ENCODE results near the gene HGFAC. TPM values are rescaled to one million over a fixed set of nuclear protein-coding genes. Genes with fewer than 3 reads are reported as not detected.
A peak's percentile ranks its signal among the peaks of the same experiment; 100 is the strongest.

The HGFAC gene
- total RNA-seq, 1 experiment from 2014 or later, result 0.37 TPM

DNA sequence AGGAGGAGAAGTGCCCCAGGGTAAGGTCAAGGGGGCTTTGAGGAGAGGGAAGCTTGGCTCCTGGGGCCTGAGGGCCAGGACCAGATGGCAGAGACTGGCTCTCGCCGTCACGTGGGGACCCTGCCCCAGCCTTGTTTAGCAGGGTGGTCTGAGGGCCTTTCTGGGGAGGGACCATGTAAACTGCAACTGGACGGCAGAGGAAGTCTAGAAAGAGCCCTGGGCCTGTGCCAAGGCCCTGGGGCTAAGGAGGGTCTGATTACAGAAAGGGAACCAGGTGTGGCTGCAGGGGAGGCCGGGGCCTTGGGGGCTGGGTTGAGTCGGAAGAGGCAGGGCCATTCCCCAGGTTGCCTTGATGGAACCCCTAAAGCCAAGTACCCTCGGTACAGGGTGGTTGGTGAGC, 1.8 kb upstream of the HGFAC start:
- Histone ChIP-seq H3K79me2 (ENCODE audit: insufficient read depth, low read length) (no peaks in the 10 kb centered on the region), H3K79me1 (ENCODE audit: insufficient read depth, low read depth, low read length, poor library complexity, severe bottlenecking) (no peaks in the 10 kb centered on the region), H4K8ac (replicated peaks; ENCODE audit: insufficient read length, low read depth, low read length) (no peak overlapping the region), H3K23me2 (ENCODE audit: insufficient read length, low read depth, low read length, poor library complexity, severe bottlenecking) (no peaks in the 10 kb centered on the region), H2BK5ac (ENCODE audit: insufficient read length, low read length) (no peak overlapping the region), H4K20me1 (ENCODE audit: control insufficient read depth, insufficient read depth, insufficient read length) (no peaks in the 10 kb centered on the region), H4K91ac (ENCODE audit: insufficient read length, low read depth, low read length) (no peak overlapping the region), H3K23ac (ENCODE audit: insufficient read length, low read depth, low read length) (no peak overlapping the region), H3K18ac (ENCODE audit: insufficient read length, low read depth, low read length) (no peak overlapping the region), H3K27ac (ENCODE audit: insufficient read length, low read depth, low read length) (no peak overlapping the region), H3K9ac (ENCODE audit: extremely low read depth, insufficient read length, low read length) (no peak overlapping the region), H3K4me2 (ENCODE audit: insufficient read depth, insufficient read length, low read length) (no peak overlapping the region), H4K5ac (ENCODE audit: insufficient read length, low read depth, low read length) (no peak overlapping the region), H2BK12ac (ENCODE audit: insufficient read length, low read depth, low read length) (no peak overlapping the region), H2BK20ac (ENCODE audit: low read depth, low read length, poor library complexity, severe bottlenecking) (no peak overlapping the region), H2BK15ac (ENCODE audit: low read depth, low read length) (no peak overlapping the region), H3K4ac (ENCODE audit: low read depth, low read length) (no peak overlapping the region), H3K9me3 (ENCODE audit: control insufficient read depth, low read depth, low read length) (no peaks in the 10 kb centered on the region), H2AK5ac (ENCODE audit: insufficient read length, low read length) (no peak overlapping the region), H3K56ac (ENCODE audit: insufficient read length, low read depth, low read length) (no peak overlapping the region), H3K14ac (ENCODE audit: insufficient read depth, low read length) (no peak overlapping the region), H2BK120ac (ENCODE audit: low read depth, low read length, poor library complexity, severe bottlenecking) (no peak overlapping the region), H3K4me1 (ENCODE audit: insufficient read depth, low read length) (no peaks in the 10 kb centered on the region), H2AFZ (ENCODE audit: low read length) (no peak overlapping the region), H3K27me3 (ENCODE audit: insufficient read depth, low read length) (no peaks in the 10 kb centered on the region), H3T11ph (ENCODE audit: low read length) (no peak overlapping the region)
- no peak for DNase-seq
- Mint-ChIP-seq H3K27ac (peak overlapping the region in 1 of 3 experiments; percentile 85; a peak in 1 of 7 replicates), H3K9me3 (no peaks in the 10 kb centered on the region), H3K27me3 (ENCODE audit: low read depth) (no peaks in the 10 kb centered on the region; the same call in 1 of the 2 replicates), H3K36me3 (ENCODE audit: insufficient read depth in 1 of 3, low read depth in 3 of 3) (no peaks in the 10 kb centered on the region), H3K4me3 (no peak overlapping the region), H3K4me1 (peaks cover 0 to 8% of the 10 kb centered on the region in 2 experiments; a peak in 1 of 4 replicates)
- no CpG with 5 or more reads among the region's 7 CpGs for WGBS (ENCODE audit: extremely low coverage, insufficient read length, low lambda C conversion rate)
- TF ChIP-seq, protein P1, sequence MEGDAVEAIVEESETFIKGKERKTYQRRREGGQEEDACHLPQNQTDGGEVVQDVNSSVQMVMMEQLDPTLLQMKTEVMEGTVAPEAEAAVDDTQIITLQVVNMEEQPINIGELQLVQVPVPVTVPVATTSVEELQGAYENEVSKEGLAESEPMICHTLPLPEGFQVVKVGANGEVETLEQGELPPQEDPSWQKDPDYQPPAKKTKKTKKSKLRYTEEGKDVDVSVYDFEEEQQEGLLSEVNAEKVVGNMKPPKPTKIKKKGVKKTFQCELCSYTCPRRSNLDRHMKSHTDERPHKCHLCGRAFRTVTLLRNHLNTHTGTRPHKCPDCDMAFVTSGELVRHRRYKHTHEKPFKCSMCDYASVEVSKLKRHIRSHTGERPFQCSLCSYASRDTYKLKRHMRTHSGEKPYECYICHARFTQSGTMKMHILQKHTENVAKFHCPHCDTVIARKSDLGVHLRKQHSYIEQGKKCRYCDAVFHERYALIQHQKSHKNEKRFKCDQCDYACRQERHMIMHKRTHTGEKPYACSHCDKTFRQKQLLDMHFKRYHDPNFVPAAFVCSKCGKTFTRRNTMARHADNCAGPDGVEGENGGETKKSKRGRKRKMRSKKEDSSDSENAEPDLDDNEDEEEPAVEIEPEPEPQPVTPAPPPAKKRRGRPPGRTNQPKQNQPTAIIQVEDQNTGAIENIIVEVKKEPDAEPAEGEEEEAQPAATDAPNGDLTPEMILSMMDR (conservative IDR thresholded peaks at IDR 0.05), result no peak

Measured in H9 (cell line).